Naive B cell (primary cell): ENCODE results near the gene FBXO5. TPM values are rescaled to one million over a fixed set of nuclear protein-coding genes. Genes with fewer than 3 reads are reported as not detected.
A peak's percentile ranks its signal among the peaks of the same experiment; 100 is the strongest.
"Not testable (repeated sequence)": the region's sequence is repeated elsewhere in the genome, so short reads cannot be mapped to it uniquely, and the experiment has no call there.

ENCODE experiments used
- ATAC-seq, 2 donors: fragments of 150-1000 bp; cut with Tn5 transposase; 2 replicates each; pipeline ENCODE4 v1.10.0; 2021; ENCODE audit warnings: low read depth in 2 of 2, mild to moderate bottlenecking in 2 of 2, moderate library complexity in 2 of 2
- DNase-seq: peaks from one replicate; pipeline ENCODE4 v3.0.0; 2022
- H3K27ac Mint-ChIP-seq, 6 donors: one replicate each; pipeline ENCODE4 v1.8.0; 2020 to 2022; ENCODE audit warnings: mild to moderate bottlenecking in 6 of 6, mixed read lengths in 6 of 6, moderate library complexity in 5 of 6, inconsistent platforms in 2 of 6
- H3K27me3 Mint-ChIP-seq, 3 donors: one replicate each; pipeline ENCODE4 v1.8.0; 2021 to 2022; ENCODE audit warnings: mixed read lengths in 3 of 3, mild to moderate bottlenecking in 1 of 3
- H3K36me3 Mint-ChIP-seq, 2 donors: one replicate each; pipeline ENCODE4 v1.8.0; 2020 to 2022; ENCODE audit warnings: mixed read lengths in 2 of 2, inconsistent platforms in 1 of 2, mild to moderate bottlenecking in 1 of 2
- H3K4me1 Mint-ChIP-seq, 3 donors: one replicate each; pipeline ENCODE4 v1.8.0; 2020 to 2022; ENCODE audit warnings: mixed read lengths in 3 of 3, inconsistent platforms in 1 of 3, mild to moderate bottlenecking in 1 of 3, moderate library complexity in 1 of 3
- H3K4me3 Mint-ChIP-seq, 8 donors: one replicate each; pipeline ENCODE4 v1.8.0; 2020 to 2022; ENCODE audit warnings: mild to moderate bottlenecking in 8 of 8, mixed read lengths in 8 of 8, moderate library complexity in 8 of 8, inconsistent platforms in 2 of 8
- H3K9me3 Mint-ChIP-seq, 7 donors: one replicate each; pipeline ENCODE4 v1.8.0; 2020 to 2022; ENCODE audit warnings: mixed read lengths in 7 of 7, mild to moderate bottlenecking in 5 of 7, inconsistent platforms in 2 of 7, moderate library complexity in 1 of 7
- polyA plus RNA-seq, 6 donors: library from polyadenylated mRNA; unstranded; fragments of 300-500 nt; fragmentation: Illumina TruSeq; gene quantifications; one replicate each; pipeline ENCODE4 v1.2.3, GENCODE V29; 2021; ENCODE audit warnings: low read depth in 6 of 6

Gene FBXO5
- polyA plus RNA-seq, 6 donors from 2014 or later, result 6.9 to 12.6 (median 8.1) TPM

DNA sequence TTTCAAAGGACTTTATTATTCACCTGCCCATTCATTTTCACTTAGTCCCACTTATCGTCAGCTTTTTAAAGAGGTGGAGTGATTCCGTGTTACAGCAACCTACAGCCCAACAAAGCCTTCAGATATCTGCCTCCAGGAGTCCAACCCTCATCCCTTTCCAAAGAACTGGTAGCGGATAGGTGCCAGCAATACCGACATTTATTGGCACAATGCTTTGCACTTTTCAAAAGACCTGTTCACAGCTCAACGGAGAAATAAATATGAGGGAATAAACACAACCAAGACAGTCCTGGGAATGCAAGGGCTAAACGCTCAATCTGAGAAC, 20.5 kb upstream of the FBXO5 start:
- Mint-ChIP-seq H3K4me3 (peak overlapping the region; percentile 95 to 99 (median 97)), H3K27me3 (no peaks in the 10 kb centered on the region), H3K27ac (peak overlapping the region; percentile 96 to 99 (median 98)), H3K9me3 (no peaks in the 10 kb centered on the region), H3K4me1 (peaks cover 31 to 49% (median 48%) of the 10 kb centered on the region in 3 donors), H3K36me3 (no peaks in the 10 kb centered on the region)
- DNase-seq (peak; percentile 3), ATAC-seq (no peak)

GRCh38 chr6:153002613-153003365, 19.9 kb upstream of the FBXO5 start, which contains the start of gene MTRF1L:
Gene MTRF1L (minus strand): TSS chr6:153002709. CDS start chr6:153002685, 24 bp downstream.
- H3K27me3 Mint-ChIP-seq, result no peaks in the 10 kb centered on the region
- peak within 1 kb of the TSS; percentile 96 to 99 (median 98) for H3K27ac Mint-ChIP-seq
- no peaks in the 10 kb centered on the region for H3K36me3 Mint-ChIP-seq
- peak within 1 kb of the TSS; percentile 95 to 99 (median 97) for H3K4me3 Mint-ChIP-seq
- H3K4me1 Mint-ChIP-seq, result peaks cover 31 to 49% (median 48%) of the 10 kb centered on the region in 3 donors
- DNase-seq (peak; percentile 80), ATAC-seq (peak; percentile 85 to 86)
- no peaks in the 10 kb centered on the region for H3K9me3 Mint-ChIP-seq

GRCh38 chr6:153001767-153002612, 19.1 kb upstream of the FBXO5 start:
- peak overlapping the region; percentile 95 to 99 (median 97) for H3K4me3 Mint-ChIP-seq
- no peaks in the 10 kb centered on the region for H3K27me3 Mint-ChIP-seq
- H3K9me3 Mint-ChIP-seq, result no peaks in the 10 kb centered on the region
- peaks cover 33 to 52% (median 48%) of the 10 kb centered on the region in 3 donors for H3K4me1 Mint-ChIP-seq
- H3K27ac Mint-ChIP-seq, result peak overlapping the region; percentile 55 to 99 (median 96)
- ATAC-seq, result peak; percentile 1
- DNase-seq, result no peak
- no peaks in the 10 kb centered on the region for H3K36me3 Mint-ChIP-seq

GRCh38 chr6:153000790-153001189, 17.9 kb upstream of the FBXO5 start:
- not testable (repeated sequence) for H3K27me3 Mint-ChIP-seq, H3K9me3 Mint-ChIP-seq, ATAC-seq, DNase-seq, H3K36me3 Mint-ChIP-seq
- Mint-ChIP-seq H3K4me1 (peaks cover 37 to 56% (median 51%) of the 10 kb centered on the region in 3 donors), H3K4me3 (peak overlapping the region in 6 of 8 donors; percentile 5 to 99 (median 97)), H3K27ac (peak overlapping the region in 3 of 6 donors; percentile 55 to 96 (median 62))

- ATAC-seq (no peak), DNase-seq (no peak)
- Mint-ChIP-seq H3K4me1 (peaks cover 37 to 56% (median 49%) of the 10 kb centered on the region in 3 donors), H3K9me3 (no peaks in the 10 kb centered on the region), H3K4me3 (peak overlapping the region in 7 of 8 donors; percentile 5 to 79 (median 51)), H3K36me3 (no peaks in the 10 kb centered on the region), H3K27me3 (no peaks in the 10 kb centered on the region), H3K27ac (peak overlapping the region in 2 of 6 donors; percentile 55 to 96)
Measured at GRCh38 chr6:153000243-153000642, 17.4 kb upstream of the FBXO5 start.

DNA sequence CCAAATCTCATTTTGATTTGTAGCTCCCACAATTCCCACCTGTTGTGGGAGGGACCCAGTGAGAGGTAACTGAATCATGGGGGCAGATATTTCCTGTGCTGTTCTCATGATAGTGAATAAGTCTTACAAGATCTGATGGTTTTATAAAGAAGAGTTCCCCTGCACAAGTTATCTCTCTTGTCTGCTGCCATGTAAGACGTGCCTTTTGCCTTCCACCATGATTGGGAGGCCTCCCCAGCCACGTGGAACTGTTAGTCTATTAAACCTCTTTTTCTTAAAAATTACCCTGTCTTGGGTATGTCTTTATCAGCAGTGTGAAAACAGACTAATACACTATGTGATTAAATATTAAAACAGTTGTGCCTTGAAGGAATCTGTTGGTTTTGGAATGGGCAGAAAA, 16.7 kb upstream of the FBXO5 start:
- ATAC-seq, H3K9me3 Mint-ChIP-seq, H3K36me3 Mint-ChIP-seq, DNase-seq, H3K27me3 Mint-ChIP-seq: not testable (repeated sequence)
- Mint-ChIP-seq H3K27ac (peak overlapping the region in 1 of 6 donors; percentile 25), H3K4me1 (peaks cover 37 to 56% (median 49%) of the 10 kb centered on the region in 3 donors), H3K4me3 (peak overlapping the region in 1 of 8 donors; percentile 79)

- Mint-ChIP-seq H3K4me1 (peaks cover 3 to 8% (median 6%) of the 10 kb centered on the region in 3 donors), H3K4me3 (no peak overlapping the region), H3K36me3 (peaks cover 0 to 7% of the 10 kb centered on the region in 2 donors), H3K9me3 (no peaks in the 10 kb centered on the region), H3K27me3 (no peaks in the 10 kb centered on the region), H3K27ac (peak overlapping the region in 1 of 6 donors; percentile 18)
- DNase-seq, result no peak
- no peak for ATAC-seq
Measured at GRCh38 chr6:152993847-152994246, 11.0 kb upstream of the FBXO5 start.

DNA sequence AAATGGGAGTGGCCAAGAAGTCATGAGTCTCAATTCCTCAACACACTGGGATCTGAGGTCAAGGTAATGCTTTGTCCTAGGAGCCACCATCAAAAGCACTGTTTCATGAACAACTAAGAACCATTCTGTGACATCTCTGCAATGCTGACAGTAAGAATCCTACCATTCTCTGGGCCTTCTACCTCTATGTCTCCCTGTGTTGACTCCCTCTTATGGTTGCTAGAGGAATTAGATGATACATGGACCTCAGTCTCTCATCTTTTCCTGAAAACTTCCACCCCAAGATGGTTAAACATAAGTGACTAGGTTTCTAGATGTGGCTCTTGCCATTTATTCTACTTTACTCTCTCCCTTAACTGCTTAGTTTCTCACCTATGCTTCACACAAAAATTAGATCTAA, 10.6 kb upstream of the FBXO5 start:
- Mint-ChIP-seq H3K4me3 (no peak overlapping the region), H3K27me3 (no peaks in the 10 kb centered on the region), H3K36me3 (peaks cover 0 to 7% of the 10 kb centered on the region in 2 donors), H3K27ac (peak overlapping the region in 1 of 6 donors; percentile 18), H3K4me1 (peaks cover 3 to 8% (median 6%) of the 10 kb centered on the region in 3 donors), H3K9me3 (no peaks in the 10 kb centered on the region)
- DNase-seq (no peak), ATAC-seq (no peak)

- Mint-ChIP-seq H3K27ac (peak overlapping the region in 3 of 6 donors; percentile 1 to 57 (median 38)), H3K36me3 (peaks cover 0 to 1% of the 10 kb centered on the region in 2 donors)
Measured at GRCh38 chr6:152986978-152987377, 4.1 kb upstream of the FBXO5 start.

GRCh38 chr6:152985300-152985699, 2.5 kb upstream of the FBXO5 start:
- Mint-ChIP-seq H3K4me1 (peaks cover 10 to 38% (median 29%) of the 10 kb centered on the region in 3 donors), H3K4me3 (peak overlapping the region in 2 of 8 donors; percentile 47 to 96)
- H3K27me3 Mint-ChIP-seq, DNase-seq, H3K27ac Mint-ChIP-seq, H3K9me3 Mint-ChIP-seq, ATAC-seq, H3K36me3 Mint-ChIP-seq: not testable (repeated sequence)

More at GRCh38 chr6:152986978-152987377, 4.1 kb upstream of the FBXO5 start:
- DNase-seq (no peak), ATAC-seq (no peak)
- Mint-ChIP-seq H3K4me1 (peaks cover 10 to 25% (median 18%) of the 10 kb centered on the region in 3 donors), H3K27me3 (no peaks in the 10 kb centered on the region), H3K4me3 (peak overlapping the region in 1 of 8 donors; percentile 49), H3K9me3 (no peaks in the 10 kb centered on the region)

DNA sequence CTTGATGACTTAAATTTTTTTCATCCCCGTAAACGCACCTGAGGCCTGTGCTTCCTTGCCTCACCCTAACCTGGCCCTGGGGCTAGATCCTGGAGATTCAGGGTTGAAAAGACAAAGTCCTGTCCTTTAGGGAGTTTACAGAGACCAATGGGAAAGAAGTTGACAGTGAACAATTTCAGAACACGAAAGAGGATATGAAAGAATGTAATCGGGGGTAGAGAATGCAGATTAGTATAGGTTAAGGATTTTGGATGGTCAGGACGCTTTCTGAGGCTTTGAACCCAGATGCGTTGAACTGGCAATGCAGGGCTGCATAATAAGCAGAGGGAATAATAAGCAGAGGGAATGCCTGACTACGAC, 1.7 kb upstream of the FBXO5 start:
- Mint-ChIP-seq H3K9me3 (no peaks in the 10 kb centered on the region), H3K27ac (peak overlapping the region in 5 of 6 donors; percentile 91 to 100 (median 99)), H3K36me3 (peaks cover 0 to 6% of the 10 kb centered on the region in 2 donors), H3K4me3 (peak overlapping the region; percentile 88 to 99 (median 98)), H3K4me1 (peaks cover 13 to 42% (median 34%) of the 10 kb centered on the region in 3 donors), H3K27me3 (no peaks in the 10 kb centered on the region)
- ATAC-seq, result no peak
- DNase-seq, result no peak

- Mint-ChIP-seq H3K27me3 (no peaks in the 10 kb centered on the region), H3K36me3 (peaks cover 0 to 6% of the 10 kb centered on the region in 2 donors), H3K4me3 (peak overlapping the region; percentile 88 to 99 (median 98)), H3K27ac (peak overlapping the region; percentile 90 to 100 (median 99)), H3K4me1 (peaks cover 13 to 42% (median 34%) of the 10 kb centered on the region in 3 donors), H3K9me3 (no peaks in the 10 kb centered on the region)
- ATAC-seq, result no peak
- DNase-seq, result no peak
Measured at GRCh38 chr6:152983637-152984512, 1.0 kb upstream of the FBXO5 start.
